ENCODE measurements around the gene GPR55.

- TF ChIP-seq ZBTB11 (tag by site-specific recombination; conservative IDR thresholded peaks at IDR 0.05; ENCODE audit: low read depth), result no peak
- no peak for TF ChIP-seq ZNF423 (tag by site-specific recombination; IDR thresholded peaks at IDR 0.05)
These were observed 47.1 kb downstream of the GPR55 start for GRCh38 chr2:230877759-230878598.
